Measurements from ENCODE around the gene CRYL1.

The CRYL1 gene

GRCh38 chr13:20360835-20361412 is 164.7 kb downstream of the CRYL1 start:
- no peak for DNase-seq

- no peak for DNase-seq
Observed at GRCh38 chr13:20360041-20360491, 165.6 kb downstream of the CRYL1 start.

GRCh38 chr13:20359335-20359734 is 166.3 kb downstream of the CRYL1 start:
- no peak for DNase-seq

GRCh38 chr13:20358022-20358421 is 167.6 kb downstream of the CRYL1 start:
- DNase-seq, result no peak

- no peak for DNase-seq
Observed at GRCh38 chr13:20356444-20356843, 169.2 kb downstream of the CRYL1 start.

- no peak for DNase-seq
Observed at GRCh38 chr13:20354722-20355121, 170.9 kb downstream of the CRYL1 start.

- no peak for DNase-seq
Observed at GRCh38 chr13:20353973-20354372, 171.7 kb downstream of the CRYL1 start.
